Trophoblast cell (in vitro differentiated cells and primary cell): ENCODE measurements around the gene LINS1.
A peak's percentile ranks its signal among the peaks of the same experiment; 100 is the strongest.

Experiments used
- DNase-seq, 2 donors: peaks; one replicate each; pipeline ENCODE4 v3.0.0-alpha.2; 2016
- H2AFZ ChIP-seq: 2 replicates; pipeline ENCODE4 v1.6.1; 2013; ENCODE audit warnings: low read length, moderate library complexity, mild to moderate bottlenecking; ENCODE audit not compliant: insufficient read depth, poor library complexity
- H2AK5ac ChIP-seq: 2 replicates; pipeline ENCODE4 v1.6.1; 2013; ENCODE audit warnings: mild to moderate bottlenecking, low read length
- H2BK120ac ChIP-seq: 2 replicates; pipeline ENCODE4 v1.6.1; 2013; ENCODE audit warnings: low read length, mild to moderate bottlenecking, moderate library complexity; ENCODE audit not compliant: insufficient read depth, poor library complexity
- H2BK12ac ChIP-seq: 2 replicates; pipeline ENCODE4 v1.6.1; 2013; ENCODE audit warnings: mild to moderate bottlenecking, low read length, moderate library complexity
- H2BK5ac ChIP-seq: 2 replicates; pipeline ENCODE4 v1.6.1; 2013; ENCODE audit warnings: low read length, low read depth, moderate library complexity, mild to moderate bottlenecking; ENCODE audit not compliant: poor library complexity
- H3K14ac ChIP-seq: 2 replicates; pipeline ENCODE4 v1.6.1; 2013; ENCODE audit warnings: mild to moderate bottlenecking, low read length
- H3K18ac ChIP-seq: 2 replicates; pipeline ENCODE4 v1.6.1; 2013; ENCODE audit warnings: mild to moderate bottlenecking, low read length
- H3K23ac ChIP-seq: 2 replicates; pipeline ENCODE4 v1.6.1; 2013; ENCODE audit warnings: low read length
- H3K27ac ChIP-seq: 2 replicates; pipeline ENCODE4 v1.5.1; 2013; ENCODE audit warnings: low read depth, mild to moderate bottlenecking, inconsistent platforms, low read length, moderate library complexity
- H3K27me3 ChIP-seq: 2 replicates; pipeline ENCODE4 v1.6.1; 2013; ENCODE audit warnings: inconsistent platforms, mild to moderate bottlenecking, low read length, moderate library complexity; ENCODE audit not compliant: insufficient read depth
- H3K36me3 ChIP-seq, 2 experiments: 1 replicate in 1 of 2; 2 replicates in 1 of 2; pipeline ENCODE4 v1.6.1; 2013; ENCODE audit warnings: low read length in 2 of 2, mild to moderate bottlenecking in 2 of 2, moderate library complexity in 1 of 2; ENCODE audit not compliant: insufficient read depth in 2 of 2, control insufficient read depth in 1 of 2
- H3K4ac ChIP-seq: 2 replicates; pipeline ENCODE4 v1.6.1; 2013; ENCODE audit warnings: low read depth, mild to moderate bottlenecking, low read length, moderate library complexity
- H3K4me1 ChIP-seq, 2 experiments: 1 replicate in 1 of 2; 2 replicates in 1 of 2; pipeline ENCODE4 v1.6.1; 2013; ENCODE audit warnings: low read length in 2 of 2, mild to moderate bottlenecking in 2 of 2, moderate library complexity in 1 of 2; ENCODE audit not compliant: insufficient read depth in 2 of 2, control insufficient read depth in 1 of 2
- H3K4me2 ChIP-seq: 2 replicates; pipeline ENCODE4 v1.6.1; 2013; ENCODE audit warnings: inconsistent platforms, mild to moderate bottlenecking, low read length, moderate library complexity
- H3K4me3 ChIP-seq: 2 replicates; pipeline ENCODE4 v1.5.1; 2013; ENCODE audit warnings: mild to moderate bottlenecking, low read depth, low read length, inconsistent platforms
- H3K79me1 ChIP-seq: one replicate; pipeline ENCODE4 v1.6.1; 2013; ENCODE audit warnings: low read length
- H3K79me2 ChIP-seq: 2 replicates; pipeline ENCODE4 v1.6.1; 2013; ENCODE audit warnings: low read length, mild to moderate bottlenecking; ENCODE audit not compliant: control insufficient read depth, insufficient read depth, poor library complexity
- H3K9ac ChIP-seq: 2 replicates; pipeline ENCODE4 v1.6.1; 2013; ENCODE audit warnings: mild to moderate bottlenecking, low read length
- H3K9me3 ChIP-seq: 2 replicates; pipeline ENCODE4 v1.6.1; 2013; ENCODE audit warnings: low read depth, mild to moderate bottlenecking, control low read depth, inconsistent platforms, low read length; ENCODE audit not compliant: insufficient read depth
- H4K12ac ChIP-seq: 2 replicates; pipeline ENCODE4 v1.6.1; 2013; ENCODE audit warnings: low read depth, mild to moderate bottlenecking, low read length, moderate library complexity
- H4K8ac ChIP-seq: 2 replicates; pipeline ENCODE4 v1.6.1; 2013; ENCODE audit warnings: low read depth, mild to moderate bottlenecking, low read length, moderate library complexity
- H4K91ac ChIP-seq: one replicate; pipeline ENCODE4 v1.6.1; 2013; ENCODE audit warnings: low read depth, mild to moderate bottlenecking, low read length, moderate library complexity
- WGBS: extraction: QIAGEN DNeasy Blood & Tissue Kit; methylation state at CpG from one replicate; pipeline ENCODE4 v1.1.7; 2013; ENCODE audit warnings: missing lambda C conversion rate; ENCODE audit not compliant: insufficient read length, insufficient coverage; ENCODE audit errors: extremely low coverage; 5-methylcytosine and 5-hydroxymethylcytosine counted together

LINS1 gene

GRCh38 chr15:100602823-100603393, 924 bp upstream of the LINS1 start:
- peak overlapping the region; percentile 80 for H4K91ac ChIP-seq
- peak overlapping the region; percentile 52 for H3K14ac ChIP-seq
- H3K9ac ChIP-seq = peak overlapping the region; percentile 84
- peak overlapping the region; percentile 39 for H2AK5ac ChIP-seq
- peak overlapping the region; percentile 67 for H3K18ac ChIP-seq
- H3K4me2 ChIP-seq = peak overlapping the region; percentile 69
- peak overlapping the region; percentile 65 for H2AFZ ChIP-seq
- peak overlapping the region; percentile 78 for H4K12ac ChIP-seq
- peaks cover 8% of the 10 kb centered on the region for H3K79me1 ChIP-seq
- no peak overlapping the region for H3K23ac ChIP-seq
- DNase-seq = peak in 1 of 2 donors; percentile 30
- peak overlapping the region; percentile 93 for H4K8ac ChIP-seq
- H2BK120ac ChIP-seq = peak overlapping the region; percentile 67
- H2BK5ac ChIP-seq = peak overlapping the region; percentile 50
- peaks cover 11% of the 10 kb centered on the region for H3K79me2 ChIP-seq
- H2BK12ac ChIP-seq = no peak overlapping the region
- H3K27me3 ChIP-seq = no peaks in the 10 kb centered on the region
- peak overlapping the region; percentile 93 for H3K4me3 ChIP-seq
- peak overlapping the region; percentile 52 for H3K27ac ChIP-seq
- peaks cover 5 to 6% of the 10 kb centered on the region in 2 experiments for H3K4me1 ChIP-seq
- H3K4ac ChIP-seq = peak overlapping the region; percentile 93
- peaks cover 2% of the 10 kb centered on the region in 2 experiments for H3K36me3 ChIP-seq
- WGBS = no CpG with 5 or more reads among the region's 16 CpGs
- H3K9me3 ChIP-seq = no peaks in the 10 kb centered on the region

DNA sequence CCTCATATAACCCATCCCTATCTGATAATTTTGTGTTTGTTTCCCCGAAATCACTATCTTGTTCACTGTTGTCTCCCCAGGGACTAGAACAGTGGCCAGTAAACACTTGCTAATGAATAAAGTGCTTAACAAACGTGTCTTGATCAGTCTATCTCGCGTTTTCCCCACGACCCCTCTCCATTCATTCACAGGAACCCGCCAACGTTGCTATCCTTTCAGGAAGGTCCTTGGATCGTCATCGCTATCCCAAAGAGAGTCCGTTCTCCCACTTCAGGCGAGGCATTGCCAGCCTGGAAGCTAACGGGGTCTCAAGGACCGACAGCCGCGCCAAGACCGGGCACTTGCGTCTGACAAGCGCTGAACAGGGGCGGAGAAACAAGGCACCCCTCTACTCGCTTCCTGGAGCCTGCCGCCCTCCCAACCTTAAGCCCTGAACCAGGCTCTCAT, 344 bp downstream of the LINS1 start:
- peak overlapping the region; percentile 59 for H2BK5ac ChIP-seq
- H3K4me2 ChIP-seq = peak overlapping the region; percentile 86
- H2BK120ac ChIP-seq = no peak overlapping the region
- peak overlapping the region; percentile 96 for H2AFZ ChIP-seq
- H3K36me3 ChIP-seq = peaks cover 0 to under 1% of the 10 kb centered on the region in 2 experiments
- no peaks in the 10 kb centered on the region for H3K9me3 ChIP-seq
- H3K79me1 ChIP-seq = peaks cover 8% of the 10 kb centered on the region
- H2BK12ac ChIP-seq = no peak overlapping the region
- peaks cover 5 to 6% of the 10 kb centered on the region in 2 experiments for H3K4me1 ChIP-seq
- no CpG with 5 or more reads among the region's 21 CpGs for whole genome bisulfite sequencing
- no peak overlapping the region for H3K23ac ChIP-seq
- peak overlapping the region; percentile 95 for H3K4me3 ChIP-seq
- H2AK5ac ChIP-seq = no peak overlapping the region
- H3K27me3 ChIP-seq = no peaks in the 10 kb centered on the region
- peak overlapping the region; percentile 57 for H3K4ac ChIP-seq
- peak overlapping the region; percentile 90 for H4K8ac ChIP-seq
- H3K14ac ChIP-seq = peak overlapping the region; percentile 69
- H4K12ac ChIP-seq = peak overlapping the region; percentile 85
- H3K9ac ChIP-seq = peak overlapping the region; percentile 90
- DNase-seq = no peak
- no peak overlapping the region for H3K27ac ChIP-seq
- H3K79me2 ChIP-seq = peaks cover 11% of the 10 kb centered on the region
- peak overlapping the region; percentile 80 for H3K18ac ChIP-seq
- peak overlapping the region; percentile 78 for H4K91ac ChIP-seq

GRCh38 chr15:100601163-100601562, 821 bp downstream of the LINS1 start:
- Histone ChIP-seq H3K23ac (no peak overlapping the region), H3K4ac (peak overlapping the region; percentile 27), H2AK5ac (no peak overlapping the region), H2BK120ac (no peak overlapping the region), H3K79me2 (peaks cover 11% of the 10 kb centered on the region), H3K9me3 (no peaks in the 10 kb centered on the region), H2BK5ac (no peak overlapping the region), H3K18ac (no peak overlapping the region), H2BK12ac (no peak overlapping the region), H2AFZ (peak overlapping the region; percentile 45), H3K79me1 (peaks cover 8% of the 10 kb centered on the region), H3K14ac (no peak overlapping the region), H4K8ac (no peak overlapping the region), H4K12ac (no peak overlapping the region), H3K4me3 (no peak overlapping the region), H3K27ac (no peak overlapping the region), H3K4me2 (peak overlapping the region; percentile 86), H3K9ac (no peak overlapping the region), H4K91ac (no peak overlapping the region), H3K4me1 (peaks cover 5 to 6% of the 10 kb centered on the region in 2 experiments), H3K36me3 (no peaks in the 10 kb centered on the region), H3K27me3 (no peaks in the 10 kb centered on the region)
- DNase-seq = no peak
- no CpG with 5 or more reads among the region's 10 CpGs for WGBS

DNA sequence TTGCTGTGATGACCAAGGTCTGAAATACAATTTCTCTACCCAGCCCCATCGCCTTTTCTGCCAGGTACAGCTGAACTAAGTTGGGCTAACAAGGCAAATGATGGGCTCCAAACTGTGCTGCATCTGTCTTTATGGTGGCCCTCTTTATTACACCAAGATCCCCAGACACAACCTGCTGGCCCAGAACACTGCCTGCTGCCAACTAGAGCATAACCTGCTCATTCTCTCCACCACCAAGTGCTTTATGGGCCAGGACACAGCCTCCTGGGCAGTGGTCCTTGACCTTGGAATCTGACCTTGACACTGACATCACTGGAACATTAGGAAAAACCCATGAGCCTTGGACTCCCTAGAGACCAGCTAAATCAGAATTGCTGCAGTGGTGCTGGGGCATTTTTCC, 3.3 kb downstream of the LINS1 start:
- Histone ChIP-seq H2AK5ac (no peak overlapping the region), H3K36me3 (no peaks in the 10 kb centered on the region), H3K4me1 (peaks cover 5 to 6% of the 10 kb centered on the region in 2 experiments), H2BK120ac (no peak overlapping the region), H3K14ac (no peak overlapping the region), H4K8ac (no peak overlapping the region), H3K79me2 (peaks cover 11% of the 10 kb centered on the region), H3K9ac (no peak overlapping the region), H3K9me3 (no peaks in the 10 kb centered on the region), H3K18ac (no peak overlapping the region), H3K4ac (no peak overlapping the region), H3K27ac (no peak overlapping the region), H4K91ac (no peak overlapping the region), H3K23ac (no peak overlapping the region), H3K79me1 (peaks cover 8% of the 10 kb centered on the region), H4K12ac (no peak overlapping the region), H3K4me3 (no peak overlapping the region), H3K4me2 (no peak overlapping the region), H2BK12ac (no peak overlapping the region), H2AFZ (no peak overlapping the region), H2BK5ac (no peak overlapping the region), H3K27me3 (no peaks in the 10 kb centered on the region)
- WGBS = no CpG with 5 or more reads among the region's 1 CpG
- no peak for DNase-seq
